Measurements from ENCODE around the gene PTPRN.
"Not testable (repeated sequence)": the region's sequence is repeated elsewhere in the genome, so short reads cannot be mapped to it uniquely, and the experiment has no call there.

PTPRN gene

DNA sequence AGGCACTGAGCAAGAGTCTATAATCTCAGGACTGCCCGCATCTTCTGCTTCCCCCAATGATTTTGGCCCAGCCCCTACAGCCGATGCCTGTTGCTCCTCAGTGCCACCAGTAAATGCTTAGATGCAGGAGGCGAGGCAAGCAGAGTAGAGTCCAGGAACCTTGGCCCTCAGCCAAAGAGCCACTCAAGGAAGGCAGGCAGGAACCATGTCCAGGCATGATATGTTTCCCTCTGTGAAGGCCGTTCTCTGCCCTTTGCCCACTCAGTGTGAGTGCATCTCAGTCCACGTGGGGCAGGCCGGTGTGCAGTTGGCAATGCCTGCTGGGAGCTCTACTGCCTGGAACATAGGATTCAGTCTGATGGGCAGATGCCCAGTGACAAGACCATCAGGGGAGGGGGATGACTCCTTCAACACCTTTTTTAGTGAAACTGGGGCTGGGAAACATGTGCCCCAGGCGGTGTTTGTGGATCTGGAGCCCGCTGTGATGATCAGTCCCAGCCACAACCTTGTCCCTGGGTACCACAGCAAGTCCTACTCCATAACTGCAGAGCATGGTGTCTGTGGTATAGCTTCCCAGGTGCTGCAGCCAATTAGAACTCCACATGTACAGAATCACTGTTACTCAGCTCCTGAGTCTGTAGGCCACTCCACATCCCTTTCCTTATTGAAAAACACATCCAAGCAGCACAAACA is 39.7 kb downstream of the PTPRN start:
- no peak for DNase-seq (ENCODE audit: low spot score)

- no peak for DNase-seq (ENCODE audit: low spot score)
These were observed 40.9 kb downstream of the PTPRN start for GRCh38 chr2:219268294-219268693.

DNA sequence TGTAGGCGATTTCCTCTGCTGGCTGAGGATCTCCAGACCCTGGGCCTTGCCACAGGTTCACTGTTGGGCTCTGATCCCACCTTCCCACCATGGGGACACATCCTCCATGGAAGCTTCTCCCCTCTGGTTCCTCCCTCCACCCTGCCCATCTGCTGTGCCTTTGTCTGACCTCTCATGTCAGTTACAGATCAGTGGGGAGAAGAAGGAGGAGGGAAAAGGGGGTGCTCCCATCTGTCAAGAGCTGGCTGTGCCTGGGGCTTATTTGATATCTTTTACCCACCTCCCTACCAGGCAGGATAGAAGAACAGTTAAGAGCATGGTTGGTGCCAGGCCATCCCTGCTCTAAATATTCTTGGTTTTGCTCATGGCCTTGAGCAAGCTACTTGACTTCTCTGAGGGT is 42.3 kb downstream of the PTPRN start:
- DNase-seq (ENCODE audit: low spot score), result no peak

- no peak for DNase-seq (ENCODE audit: low spot score)
These were observed 43.0 kb downstream of the PTPRN start for GRCh38 chr2:219266232-219266631.

DNA sequence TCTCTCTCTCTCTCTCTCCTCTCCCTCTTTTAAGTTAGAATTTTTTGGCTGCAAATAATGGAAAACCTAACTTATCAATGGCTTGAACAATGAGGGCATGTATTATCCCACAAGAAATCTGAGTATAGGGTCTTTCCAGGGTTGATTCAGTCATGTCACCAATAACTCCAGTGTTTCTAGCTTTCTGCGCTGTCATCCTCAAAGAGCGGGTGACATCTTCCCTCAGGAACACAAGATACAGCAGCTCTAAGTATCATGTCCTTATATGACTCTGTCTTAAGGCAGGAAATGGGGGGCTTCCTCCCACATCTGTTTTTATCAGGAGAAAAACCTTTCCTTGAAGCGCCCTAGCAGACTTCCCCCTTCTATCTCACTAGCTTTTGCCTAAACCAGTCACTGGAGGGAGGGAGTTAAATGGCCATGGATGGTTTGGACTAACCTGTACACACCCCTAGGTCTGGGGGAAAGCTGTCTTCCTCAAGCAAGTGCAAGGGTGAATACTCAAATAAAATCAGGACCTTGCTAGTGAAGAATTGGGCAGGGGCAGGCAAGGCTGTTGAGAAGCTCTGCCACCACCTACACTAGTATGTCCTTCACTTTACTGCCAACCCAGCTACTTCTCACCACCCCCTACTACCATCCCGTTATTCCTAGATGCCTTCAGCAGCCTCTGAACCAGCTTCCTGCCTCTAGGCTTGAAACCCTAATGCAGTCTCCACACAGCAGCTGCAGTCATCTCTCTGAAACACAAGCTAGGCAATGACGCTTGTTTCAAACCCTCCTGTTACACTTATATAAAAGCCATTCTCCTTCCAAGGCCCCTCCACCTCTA is 48.0 kb downstream of the PTPRN start:
- no peak for DNase-seq (ENCODE audit: low spot score)

- DNase-seq (ENCODE audit: low spot score), result not testable (repeated sequence)
These were observed 50.3 kb downstream of the PTPRN start for GRCh38 chr2:219258942-219259341.

DNA sequence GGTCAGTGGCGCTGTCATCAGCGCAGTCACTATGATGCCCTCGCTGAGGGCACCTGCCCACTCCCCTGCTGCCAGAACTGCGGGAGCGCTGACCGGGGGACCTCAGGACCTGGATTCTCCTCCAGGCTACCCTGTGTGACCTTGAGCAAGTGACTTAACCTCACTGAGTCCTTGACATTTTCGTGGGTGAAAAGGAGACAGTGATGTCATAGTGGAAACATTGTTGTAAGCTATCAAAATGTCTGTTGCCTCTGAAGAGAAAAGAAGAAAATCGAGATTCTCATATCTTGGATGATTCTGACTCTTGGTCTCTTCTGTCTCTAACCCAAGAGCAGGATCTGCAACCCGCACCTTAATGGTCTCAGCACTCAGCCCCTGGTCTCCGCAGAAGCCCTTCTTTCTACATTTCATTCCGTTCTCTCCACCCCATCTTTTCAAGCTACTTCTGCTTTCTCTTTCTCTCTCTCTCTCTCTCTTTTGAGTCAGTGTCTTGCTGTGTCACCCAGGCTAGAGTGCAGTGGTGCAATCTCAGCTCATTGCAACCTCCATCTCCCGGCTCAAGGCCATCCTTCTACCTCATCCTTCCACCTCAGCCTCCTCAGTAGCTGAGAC is 54.5 kb downstream of the PTPRN start:
- DNase-seq (ENCODE audit: low spot score), result no peak

DNA sequence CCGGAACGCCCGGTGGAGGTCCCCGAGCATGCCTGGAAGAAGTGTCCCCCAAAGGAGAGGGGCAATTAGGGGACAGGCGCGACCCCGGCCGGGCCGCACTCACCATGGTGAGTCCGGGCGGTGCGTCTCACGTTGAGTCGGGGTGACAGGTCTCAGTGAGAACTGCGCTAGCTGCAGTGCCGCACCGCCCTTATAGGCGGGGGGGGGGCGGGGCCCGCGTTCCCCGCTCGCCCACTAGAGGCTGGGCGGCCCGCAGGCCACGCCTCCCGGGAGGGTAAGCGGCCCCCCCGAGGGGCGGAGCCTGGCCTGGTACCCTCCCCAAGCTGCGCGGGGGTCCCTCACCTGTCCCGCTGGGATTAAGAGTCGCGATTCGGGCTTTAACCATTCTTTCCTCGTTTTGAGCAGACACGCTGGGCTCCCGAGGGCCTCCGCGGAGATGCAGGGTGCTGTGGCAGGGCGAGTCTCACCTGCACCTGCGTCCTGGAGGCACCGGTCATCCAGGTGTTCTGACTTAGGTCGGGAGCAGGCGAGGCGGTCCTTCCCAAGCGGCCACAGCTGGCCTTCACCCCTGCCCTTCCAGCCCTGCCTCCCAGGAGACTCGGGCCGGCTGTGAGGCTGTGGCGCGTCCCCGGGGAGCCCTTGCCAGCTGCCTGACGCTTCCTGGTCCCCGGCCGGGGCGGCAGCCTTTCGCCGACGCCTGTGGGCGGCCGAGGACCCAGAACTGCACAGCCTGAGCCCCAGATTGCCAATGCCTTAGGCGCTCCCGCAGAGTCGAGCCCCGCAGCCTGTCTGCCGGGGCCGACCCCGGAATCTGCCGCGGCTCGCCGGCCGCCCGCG is 55.2 kb downstream of the PTPRN start, which contains the start of gene TUBA4A:
TSS of gene TUBA4A (minus strand) at position 166 of the 837 bp plus-strand sequence. CDS start at position 106, 60 bp downstream.
- peak; percentile 93 for DNase-seq (ENCODE audit: low spot score)

DNA sequence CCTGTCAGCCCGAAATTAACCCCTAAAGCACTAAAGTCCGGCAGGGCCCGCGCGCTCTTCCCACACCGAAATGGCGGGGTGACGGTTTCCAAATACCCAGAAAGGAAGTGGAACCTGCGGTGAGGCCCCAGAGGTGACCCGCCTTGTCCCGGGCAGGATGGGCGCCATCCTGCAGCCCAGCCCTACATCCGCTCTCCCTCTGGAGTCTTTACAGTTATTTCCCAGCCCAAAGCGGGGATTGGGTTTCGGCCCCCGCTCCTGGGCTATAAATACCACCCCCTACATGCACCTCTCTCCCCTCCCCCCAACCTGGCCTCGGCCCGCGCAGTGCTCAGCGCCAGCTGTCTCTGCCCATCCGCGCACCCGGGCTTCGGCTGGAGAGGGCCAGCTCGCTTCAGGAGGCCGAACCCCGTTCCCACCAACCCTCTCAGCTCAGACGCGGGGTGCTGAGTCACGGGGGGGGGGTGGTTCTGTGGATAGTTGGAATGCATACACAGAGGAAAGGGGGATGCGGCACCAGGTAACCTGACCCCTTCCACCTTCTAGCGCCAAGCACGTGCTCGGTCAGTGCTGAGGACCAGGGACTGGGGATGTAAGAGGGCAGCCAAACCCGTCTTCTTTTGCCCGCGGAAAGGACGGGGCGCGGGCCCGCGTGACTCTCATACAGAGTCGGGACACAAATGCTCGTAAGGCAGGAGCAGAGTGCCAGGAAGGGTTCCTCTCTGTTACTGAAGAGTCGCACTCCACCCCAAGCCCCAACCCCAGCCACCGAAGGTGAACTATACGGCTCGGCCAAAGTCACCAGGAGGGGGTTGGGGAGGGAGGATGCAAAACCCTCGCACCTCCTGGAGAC is 56.1 kb downstream of the PTPRN start, which contains the start of gene TUBA4B:
TSS of gene TUBA4B (plus strand) at position 344 of the 853 bp plus-strand sequence. CDS start at position 509, 165 bp downstream.
- peak; percentile 42 for DNase-seq (ENCODE audit: low spot score)

DNA sequence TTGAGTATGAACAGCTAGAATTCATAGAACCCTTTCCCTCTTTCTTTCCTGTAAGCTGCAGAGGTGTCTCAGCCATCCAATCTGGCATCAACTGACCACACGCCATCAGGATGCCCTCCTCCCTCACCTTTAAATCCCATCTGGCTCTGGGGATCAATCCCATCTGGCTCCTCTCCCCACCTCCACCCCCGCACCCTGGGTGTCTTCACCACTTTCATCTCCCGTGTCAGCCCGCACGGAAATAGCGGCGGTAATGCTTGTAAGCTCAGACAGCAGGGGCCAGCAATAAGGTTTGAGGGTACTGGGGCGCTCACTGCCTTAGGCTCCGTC is 56.7 kb downstream of the PTPRN start:
- DNase-seq (ENCODE audit: low spot score), result no peak

DNA sequence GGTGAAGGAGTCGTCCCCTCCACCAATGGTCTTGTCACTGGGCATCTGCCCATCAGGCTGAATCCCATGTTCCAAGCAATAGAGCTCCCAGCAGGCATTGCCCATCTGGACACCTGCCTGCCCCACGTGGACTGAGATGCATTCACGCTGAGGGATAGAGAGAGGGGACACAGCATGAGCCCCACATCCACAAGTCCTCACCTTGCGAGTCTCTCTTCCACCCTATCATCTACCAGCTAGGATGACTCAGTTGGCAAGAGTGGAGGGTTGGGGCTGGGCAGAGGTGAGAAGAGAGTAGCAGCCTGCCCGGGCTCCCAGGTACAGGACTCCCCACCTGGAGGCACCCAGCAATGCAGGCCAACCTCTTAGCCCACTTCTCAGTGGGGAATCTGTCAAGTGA is 57.1 kb downstream of the PTPRN start:
- no peak for DNase-seq (ENCODE audit: low spot score)

DNA sequence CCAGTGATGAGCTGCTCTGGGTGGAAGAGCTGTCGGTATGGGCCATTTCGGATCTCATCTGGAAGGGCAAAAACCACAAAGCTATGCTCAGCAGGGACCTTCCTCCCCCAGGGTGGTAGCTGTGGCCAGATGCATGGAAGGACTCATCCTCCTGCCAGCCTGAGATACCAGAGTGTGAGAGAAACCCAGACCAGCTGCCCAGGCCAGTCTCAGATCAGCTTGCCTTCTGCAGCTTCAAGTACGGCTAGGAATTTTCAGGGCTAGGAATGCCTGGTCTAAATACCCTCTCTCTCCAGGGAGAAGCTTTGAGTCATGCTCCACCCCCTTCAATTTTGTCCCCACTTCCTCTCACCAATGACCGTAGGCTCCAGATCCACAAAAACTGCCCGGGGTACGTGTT is 57.5 kb downstream of the PTPRN start:
- no peak for DNase-seq (ENCODE audit: low spot score)

GRCh38 chr2:219250049-219250781 is 59.0 kb downstream of the PTPRN start:
- DNase-seq (ENCODE audit: low spot score), result no peak

DNA sequence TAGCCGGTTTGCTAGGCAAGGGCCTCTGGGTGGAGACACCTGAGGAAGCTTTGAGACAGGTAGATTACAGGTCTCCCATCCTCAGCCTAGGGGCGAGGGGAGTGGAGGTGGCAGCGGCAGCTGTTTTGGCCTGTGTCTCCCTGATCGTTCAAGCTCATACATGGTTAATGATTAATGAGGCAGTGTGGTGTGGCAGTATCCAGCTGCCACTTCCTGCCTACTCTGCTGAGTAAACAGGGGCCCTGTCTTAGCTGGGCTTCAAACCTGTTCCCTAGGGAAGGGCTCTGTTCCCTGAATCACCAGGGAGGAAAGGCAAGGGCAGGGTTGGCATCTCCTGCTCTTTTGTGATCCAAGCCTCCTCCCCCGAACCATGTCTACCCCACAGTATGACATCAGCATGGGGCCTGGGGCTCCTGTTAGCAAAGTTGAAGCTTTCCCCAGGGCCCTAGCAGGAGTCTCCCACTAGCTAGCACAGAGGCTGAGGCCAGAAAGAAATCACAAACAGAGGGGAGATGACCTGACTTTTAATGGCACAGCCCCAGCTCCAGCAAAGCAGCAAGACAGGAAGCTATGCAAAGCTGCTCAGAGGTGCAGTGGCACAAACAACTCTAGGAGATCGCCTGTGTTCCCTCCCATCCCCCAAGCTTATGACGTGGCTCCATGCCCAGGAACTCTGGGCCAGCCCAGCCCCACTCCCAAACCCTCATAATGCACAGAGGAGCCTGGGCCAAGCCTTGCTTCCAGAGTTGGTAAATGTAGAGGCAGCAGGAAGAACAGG is 59.8 kb downstream of the PTPRN start:
- peak; percentile 73 for DNase-seq (ENCODE audit: low spot score)

GRCh38 chr2:219248845-219249202 is 60.4 kb downstream of the PTPRN start:
- no peak for DNase-seq (ENCODE audit: low spot score)

DNA sequence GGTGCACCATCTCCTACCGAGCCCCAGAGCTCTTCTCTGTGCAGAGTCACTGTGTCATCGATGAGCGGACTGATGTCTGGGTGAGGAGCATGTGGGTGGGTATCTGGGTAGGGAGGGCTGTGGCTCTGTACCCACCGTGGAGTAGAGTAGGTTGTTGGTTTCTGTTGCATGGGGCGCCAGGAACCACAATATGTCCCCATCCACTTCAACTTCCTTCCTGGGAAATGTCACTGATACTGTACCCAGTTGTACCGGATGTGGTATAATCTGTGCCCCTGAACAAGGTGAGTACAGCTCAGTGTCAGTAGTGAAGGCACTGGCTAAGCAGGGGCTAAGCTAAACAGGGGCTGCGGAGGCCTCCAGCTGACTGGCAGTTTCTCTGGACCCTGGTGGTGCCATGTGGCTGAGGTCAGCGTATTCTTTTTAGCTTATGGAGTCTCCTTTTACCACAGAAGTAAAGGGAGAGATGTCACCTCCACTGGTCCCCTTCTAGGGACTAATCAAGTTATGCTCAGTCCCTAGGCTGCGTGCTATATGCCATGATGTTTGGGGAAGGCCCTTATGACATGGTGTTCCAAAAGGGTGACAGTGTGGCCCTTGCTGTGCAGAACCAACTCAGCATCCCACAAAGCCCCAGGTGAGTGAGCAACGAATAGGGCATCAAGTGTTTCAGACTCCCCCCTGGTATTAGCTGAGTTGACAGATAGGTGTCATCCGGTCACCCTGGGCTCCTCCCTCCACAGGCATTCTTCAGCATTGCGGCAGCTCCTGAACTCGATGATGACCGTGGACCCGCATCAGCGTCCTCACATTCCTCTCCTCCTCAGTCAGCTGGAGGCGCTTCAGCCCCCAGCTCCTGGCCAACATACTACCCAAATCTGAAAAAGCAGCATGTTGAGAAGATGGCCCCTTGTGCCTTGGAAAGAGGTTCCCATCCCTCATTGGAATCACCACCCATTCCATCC is 61.2 kb downstream of the PTPRN start:
- no peak for DNase-seq (ENCODE audit: low spot score)

- DNase-seq (ENCODE audit: low spot score), result no peak
These were observed 62.6 kb downstream of the PTPRN start for GRCh38 chr2:219246559-219246958.

DNA sequence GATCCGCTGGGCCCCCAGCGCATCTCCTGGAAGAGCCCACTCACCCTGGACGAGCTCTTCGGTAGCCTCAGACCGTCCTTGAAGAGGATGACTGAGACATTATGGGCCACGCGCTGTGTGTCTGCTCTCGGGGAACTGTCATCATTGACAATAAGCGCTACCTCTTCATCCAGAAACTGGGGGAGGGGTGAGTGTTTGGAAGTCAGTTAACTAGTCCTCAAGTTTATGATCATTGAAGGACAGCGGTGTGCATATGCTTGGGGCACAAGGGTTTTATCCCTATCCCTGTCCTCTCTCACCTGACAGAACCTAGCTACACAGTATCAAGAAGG is 63.3 kb downstream of the PTPRN start:
- no peak for DNase-seq (ENCODE audit: low spot score)
